Kasumi-1 (cell line): Measurements from ENCODE around the gene ARGLU1.

Experiments
- DNase-seq, 2 experiments: peaks; one replicate each; lab custom pipeline; 2025; lab: John Stamatoyannopoulos, UW

Gene ARGLU1

GRCh38 chr13:106541826-106542225 lies 26.1 kb downstream of the ARGLU1 start:
- peak; percentile 41 to 75 for DNase-seq

GRCh38 chr13:106540613-106541012 lies 27.3 kb downstream of the ARGLU1 start:
- DNase-seq: no peak

- no peak for DNase-seq
Measured at GRCh38 chr13:106537521-106537920, 30.4 kb downstream of the ARGLU1 start.

- DNase-seq: peak; percentile 77 to 83
Measured at GRCh38 chr13:106536244-106537034, 31.5 kb downstream of the ARGLU1 start.

GRCh38 chr13:106535552-106536243 lies 32.2 kb downstream of the ARGLU1 start, which contains the start of gene EFNB2:
Gene EFNB2 (minus strand): TSS chr13:106535662. CDS start chr13:106534964, 698 bp downstream.
- DNase-seq: peak; percentile 75 to 76

- DNase-seq: no peak
Measured at GRCh38 chr13:106534639-106535551, 33.0 kb downstream of the ARGLU1 start.

GRCh38 chr13:106533943-106534638 lies 33.8 kb downstream of the ARGLU1 start:
- no peak for DNase-seq

GRCh38 chr13:106533101-106533942 lies 34.6 kb downstream of the ARGLU1 start:
- DNase-seq: peak; percentile 56 to 60

GRCh38 chr13:106532111-106532929 lies 35.6 kb downstream of the ARGLU1 start:
- no peak for DNase-seq

GRCh38 chr13:106530980-106531481 lies 36.9 kb downstream of the ARGLU1 start:
- no peak for DNase-seq

GRCh38 chr13:106530171-106530851 lies 37.6 kb downstream of the ARGLU1 start:
- DNase-seq: no peak

GRCh38 chr13:106529415-106530170 lies 38.3 kb downstream of the ARGLU1 start:
- no peak for DNase-seq

GRCh38 chr13:106528718-106529414 lies 39.1 kb downstream of the ARGLU1 start:
- no peak for DNase-seq

- no peak for DNase-seq
Measured at GRCh38 chr13:106527826-106528225, 40.1 kb downstream of the ARGLU1 start.

GRCh38 chr13:106527445-106527801 lies 40.5 kb downstream of the ARGLU1 start:
- no peak for DNase-seq

- DNase-seq: no peak
Measured at GRCh38 chr13:106526738-106527444, 41.0 kb downstream of the ARGLU1 start.

- DNase-seq: no peak
Measured at GRCh38 chr13:106525865-106526264, 42.1 kb downstream of the ARGLU1 start.
